MV-4-11 (cell line): ENCODE measurements around the gene ARMH4.

Experiments
- DNase-seq: peaks from one replicate; lab custom pipeline; 2025; lab: John Stamatoyannopoulos, UW

ARMH4 gene, protein sequence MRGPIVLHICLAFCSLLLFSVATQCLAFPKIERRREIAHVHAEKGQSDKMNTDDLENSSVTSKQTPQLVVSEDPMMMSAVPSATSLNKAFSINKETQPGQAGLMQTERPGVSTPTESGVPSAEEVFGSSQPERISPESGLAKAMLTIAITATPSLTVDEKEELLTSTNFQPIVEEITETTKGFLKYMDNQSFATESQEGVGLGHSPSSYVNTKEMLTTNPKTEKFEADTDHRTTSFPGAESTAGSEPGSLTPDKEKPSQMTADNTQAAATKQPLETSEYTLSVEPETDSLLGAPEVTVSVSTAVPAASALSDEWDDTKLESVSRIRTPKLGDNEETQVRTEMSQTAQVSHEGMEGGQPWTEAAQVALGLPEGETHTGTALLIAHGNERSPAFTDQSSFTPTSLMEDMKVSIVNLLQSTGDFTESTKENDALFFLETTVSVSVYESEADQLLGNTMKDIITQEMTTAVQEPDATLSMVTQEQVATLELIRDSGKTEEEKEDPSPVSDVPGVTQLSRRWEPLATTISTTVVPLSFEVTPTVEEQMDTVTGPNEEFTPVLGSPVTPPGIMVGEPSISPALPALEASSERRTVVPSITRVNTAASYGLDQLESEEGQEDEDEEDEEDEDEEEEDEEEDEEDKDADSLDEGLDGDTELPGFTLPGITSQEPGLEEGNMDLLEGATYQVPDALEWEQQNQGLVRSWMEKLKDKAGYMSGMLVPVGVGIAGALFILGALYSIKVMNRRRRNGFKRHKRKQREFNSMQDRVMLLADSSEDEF

GRCh38 chr14:58152014-58152857 is at the start of gene ARMH4:
Gene ARMH4 (minus strand): TSS chr14:58152213. CDS start chr14:58139358, 12,855 bp downstream.
- DNase-seq, result peak; percentile 71

DNA sequence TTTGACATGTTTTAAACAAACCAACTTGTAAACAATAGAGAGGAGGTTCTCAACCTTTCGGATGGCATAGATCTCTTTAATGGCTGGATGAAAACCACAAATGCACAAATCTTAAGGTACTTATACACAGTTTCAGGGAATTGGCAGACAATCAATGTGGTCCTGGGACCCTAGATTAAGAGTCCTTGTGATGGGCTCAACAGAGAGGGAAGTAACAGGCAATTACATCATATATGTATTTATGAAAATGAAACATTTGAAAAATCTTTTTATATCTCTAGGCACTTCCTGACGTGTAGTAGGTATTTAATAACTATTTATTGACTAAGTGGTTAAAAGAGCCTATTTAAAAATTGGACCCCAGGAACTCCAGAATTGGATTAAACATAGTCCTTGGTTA is 48.8 kb upstream of the ARMH4 start:
- peak; percentile 17 for DNase-seq

DNA sequence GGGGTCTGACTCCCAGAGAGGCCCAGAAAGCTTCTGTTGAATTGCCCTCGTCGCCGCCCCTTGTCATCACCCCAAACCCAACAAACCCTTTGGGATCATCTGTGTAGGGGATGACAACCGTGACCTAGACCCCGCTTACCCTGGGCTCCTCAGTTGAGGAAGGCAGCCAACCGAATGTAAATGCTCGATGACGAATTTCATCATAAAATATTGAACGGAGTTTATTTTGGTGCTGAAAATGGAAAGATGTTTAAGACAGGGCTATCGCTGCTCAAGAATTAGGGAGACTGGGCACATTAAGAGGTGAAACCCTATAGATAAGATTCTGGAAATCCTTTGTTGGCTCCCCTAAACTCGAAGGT is 48.4 kb upstream of the ARMH4 start:
- DNase-seq, result no peak

DNA sequence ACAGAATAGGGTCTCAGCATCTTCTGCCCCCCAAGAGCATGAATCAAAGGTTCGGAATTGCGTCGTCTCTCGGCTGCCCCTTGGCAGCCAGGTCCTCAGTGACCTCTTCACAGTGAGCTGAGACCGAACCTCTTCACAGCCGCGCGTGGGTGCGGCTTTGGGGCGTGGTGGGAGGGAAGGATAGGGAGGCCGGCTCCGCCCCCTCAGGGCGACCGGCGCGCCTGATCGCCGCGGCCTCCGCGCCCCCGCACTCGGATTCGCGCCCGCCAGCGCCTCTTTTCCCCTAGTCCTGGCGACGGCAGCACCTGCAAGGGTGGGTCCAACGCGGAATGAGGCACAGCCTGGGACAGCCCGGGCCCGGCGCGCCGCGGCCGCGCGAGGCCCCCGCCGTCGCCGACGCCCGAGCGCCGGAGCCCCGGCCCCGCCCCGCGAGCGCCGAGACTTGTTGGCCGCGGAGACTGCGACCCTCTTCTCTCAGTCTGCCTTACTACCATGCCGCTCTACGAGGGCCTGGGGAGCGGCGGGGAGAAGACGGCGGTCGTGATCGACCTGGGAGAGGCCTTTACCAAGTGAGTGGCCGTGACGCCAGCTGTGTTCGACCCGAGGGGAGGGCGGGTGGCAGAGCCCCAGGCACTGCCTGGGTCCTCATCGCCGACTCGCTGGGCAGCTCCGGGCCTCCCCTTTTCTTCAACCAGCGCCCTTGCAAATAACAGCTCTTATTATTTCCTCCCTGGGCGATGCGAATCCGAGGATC is 47.9 kb upstream of the ARMH4 start, which contains the start of gene ACTR10:
ACTR10 (plus strand) TSS at position 424 of the 754 bp plus-strand sequence; CDS start at position 493, 69 bp downstream.
- DNase-seq, result peak; percentile 74

GRCh38 chr14:58198086-58198485 is 46.1 kb upstream of the ARMH4 start:
- no peak for DNase-seq

GRCh38 chr14:58196198-58196597 is 44.2 kb upstream of the ARMH4 start:
- DNase-seq, result no peak

GRCh38 chr14:58193542-58193941 is 41.5 kb upstream of the ARMH4 start:
- no peak for DNase-seq

- no peak for DNase-seq
Observed at GRCh38 chr14:58191763-58192601, 40.0 kb upstream of the ARMH4 start.

GRCh38 chr14:58189176-58189575 is 37.2 kb upstream of the ARMH4 start:
- no peak for DNase-seq

GRCh38 chr14:58177125-58177524 is 25.1 kb upstream of the ARMH4 start:
- no peak for DNase-seq

DNA sequence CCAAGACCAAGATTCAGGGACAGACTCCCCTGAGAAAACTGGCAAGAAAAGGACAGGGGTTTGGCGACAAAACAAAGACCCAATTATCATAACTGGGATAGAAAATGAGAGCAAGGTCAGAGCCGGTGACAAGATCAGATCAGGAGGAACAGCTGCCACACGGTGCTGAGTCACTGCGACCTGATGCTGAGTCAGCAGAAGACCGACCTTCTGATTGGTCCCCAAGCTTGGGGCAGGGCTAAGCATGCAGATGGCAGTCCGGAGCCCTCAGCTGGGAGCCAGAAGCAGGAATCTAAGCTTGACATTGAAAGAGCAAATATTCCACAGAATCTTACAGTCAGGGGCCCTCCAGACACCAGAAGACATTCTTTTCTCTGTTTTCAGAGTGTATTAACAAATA is 19.1 kb upstream of the ARMH4 start:
- peak; percentile 82 for DNase-seq

DNA sequence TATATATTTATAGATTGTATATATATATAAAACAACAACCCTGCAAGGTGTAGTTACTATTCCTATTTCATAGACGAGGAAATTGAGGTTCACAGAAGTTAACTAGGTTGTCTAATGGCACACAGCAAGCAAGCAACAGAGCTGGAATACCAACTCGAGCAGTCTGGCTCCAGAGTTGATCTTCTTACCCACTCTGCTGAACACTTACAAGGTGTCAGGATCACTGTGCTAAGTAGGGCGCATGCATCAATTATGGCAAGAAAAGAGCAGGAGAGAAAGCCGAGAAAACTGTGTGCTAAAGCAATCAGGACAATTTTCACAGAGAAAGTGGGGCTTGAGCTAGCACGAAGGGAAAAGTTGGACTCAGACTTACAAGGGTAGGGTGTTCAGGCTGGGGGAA is 15.9 kb upstream of the ARMH4 start:
- no peak for DNase-seq

DNA sequence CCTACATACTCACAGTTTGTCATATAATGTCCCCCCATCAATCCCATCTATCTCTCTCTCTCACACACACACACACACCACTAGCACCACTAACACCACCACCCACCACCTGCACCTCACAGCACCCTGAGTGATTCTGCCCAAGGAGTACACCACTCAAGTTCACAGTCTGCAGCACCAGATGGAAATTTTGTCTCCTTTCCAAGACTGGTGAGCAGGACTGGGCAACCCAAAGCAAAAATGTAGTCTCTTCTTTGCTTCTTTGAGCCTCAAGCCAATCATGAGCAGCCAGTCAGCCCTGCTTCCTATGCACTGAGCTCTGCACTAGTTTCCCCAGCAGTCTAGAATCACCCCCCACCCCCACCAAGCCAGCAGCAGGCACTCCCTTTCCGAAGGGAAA is 15.0 kb upstream of the ARMH4 start:
- DNase-seq, result no peak

DNA sequence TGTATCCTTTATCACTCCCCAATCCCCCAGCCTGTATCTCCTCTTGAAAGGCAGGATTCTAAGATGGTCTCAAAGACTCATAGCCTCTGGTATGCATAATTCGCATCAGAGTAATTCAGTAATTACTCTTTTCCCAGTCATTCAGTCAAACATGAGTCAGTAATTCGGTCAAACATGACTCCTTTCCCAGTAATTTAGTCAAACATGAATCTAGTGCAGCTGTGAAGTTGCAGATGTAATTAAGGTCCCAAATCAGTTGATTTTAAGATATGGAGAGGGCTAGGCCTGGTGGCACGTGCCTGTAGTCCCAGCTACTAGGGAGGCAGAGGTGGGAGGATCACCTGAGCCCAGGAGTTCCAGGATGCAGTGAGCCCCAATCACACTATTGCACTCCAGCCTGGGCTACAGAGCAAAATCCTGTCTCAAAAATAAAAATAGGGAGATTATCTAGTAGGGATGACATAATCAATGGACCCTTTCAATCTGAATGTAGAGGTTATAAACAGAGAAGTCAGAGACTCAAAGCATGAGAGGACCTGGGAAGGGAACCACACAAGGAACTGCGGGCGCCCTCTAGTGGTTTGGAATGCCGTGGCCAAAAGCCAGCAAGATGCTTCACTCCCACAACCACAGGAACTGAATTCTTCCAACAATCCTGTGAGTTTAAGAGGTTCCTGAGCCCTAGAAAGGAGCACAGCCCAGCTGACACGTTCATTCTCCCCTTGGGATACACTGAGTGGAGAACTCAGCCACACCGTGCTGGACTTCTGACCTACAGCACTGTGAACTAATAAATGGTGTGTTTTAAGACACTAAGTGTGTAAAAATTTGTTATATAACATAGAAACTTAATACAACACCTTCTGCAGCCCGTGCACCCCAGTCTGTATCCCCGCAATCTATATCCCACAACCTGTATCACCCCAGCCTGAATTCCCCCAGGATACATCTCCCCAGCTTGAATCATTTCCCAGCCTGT is 14.3 kb upstream of the ARMH4 start:
- DNase-seq, result peak; percentile 59

DNA sequence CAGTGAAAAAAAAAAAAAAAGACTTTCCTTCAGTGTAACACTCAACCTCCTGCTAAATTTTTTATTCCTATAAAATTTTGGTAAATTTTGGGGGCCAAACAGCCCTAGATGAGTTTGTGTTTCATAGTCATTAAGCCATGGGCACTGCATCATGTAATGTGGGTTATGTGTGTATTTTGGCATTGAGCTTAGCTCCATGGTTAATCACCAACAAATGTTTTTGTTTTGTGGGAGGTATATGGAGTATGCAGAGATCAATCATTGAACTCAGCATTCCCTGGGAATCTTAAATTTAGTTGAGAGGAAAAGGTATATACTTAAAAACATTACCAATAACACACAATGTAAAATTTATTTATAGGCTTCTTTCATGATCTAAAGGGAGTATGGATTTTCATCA is 8.5 kb upstream of the ARMH4 start:
- DNase-seq, result no peak

DNA sequence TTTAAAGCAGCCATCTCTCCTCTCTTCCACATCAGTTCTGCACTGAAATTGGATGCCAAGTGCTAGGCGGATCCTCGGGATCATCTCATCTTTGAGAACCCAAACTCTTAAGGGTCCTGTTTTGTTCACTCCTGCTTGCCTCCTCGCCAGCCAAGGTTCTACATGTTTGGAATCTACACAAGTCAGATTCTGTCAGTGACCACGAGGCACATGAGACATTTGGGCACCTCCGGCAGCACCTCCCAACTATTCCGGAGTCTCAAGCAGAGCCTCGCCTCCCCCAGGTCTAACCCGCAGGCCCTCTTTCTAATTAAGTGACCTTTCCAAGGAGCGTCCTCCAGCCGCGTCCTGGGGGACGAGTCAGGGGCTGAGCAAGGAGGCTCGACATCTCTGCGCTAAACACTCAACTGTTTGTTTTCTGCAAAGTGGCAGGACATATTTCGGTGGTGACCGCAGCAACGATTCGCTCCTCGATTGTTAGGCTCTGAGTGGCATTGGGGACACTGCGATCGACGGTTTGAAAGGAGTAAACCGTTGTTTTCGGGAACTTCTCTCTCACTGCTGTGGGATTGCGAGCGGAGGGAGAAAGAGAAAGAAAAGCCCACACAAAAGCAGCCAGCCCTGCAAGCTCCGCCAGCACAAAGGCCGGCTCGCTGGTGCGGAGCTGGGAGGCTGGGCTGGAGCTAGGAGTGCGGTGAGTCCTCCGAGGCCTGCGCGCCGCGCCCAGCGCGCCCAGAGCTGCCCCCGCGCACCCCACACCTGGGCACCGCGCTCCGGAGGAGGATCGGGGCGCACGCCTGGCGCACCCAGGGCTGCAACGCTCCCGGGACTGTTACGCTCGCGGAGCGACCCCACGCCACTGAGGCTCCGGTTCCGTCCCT is 640 bp downstream of the ARMH4 start:
- no peak for DNase-seq

GRCh38 chr14:58150243-58150805 is 1.7 kb downstream of the ARMH4 start:
- no peak for DNase-seq

GRCh38 chr14:58149196-58149595 is 2.8 kb downstream of the ARMH4 start:
- no peak for DNase-seq
